Activated naive CD8-positive, alpha-beta T cell treated with anti-CD3 and anti-CD28 coated beads, Interleukin-2, amount 50 U/mL, for 16 hours (primary cell): ENCODE results near the gene C16orf54.
"Not testable (repeated sequence)": the region's sequence is repeated elsewhere in the genome, so short reads cannot be mapped to it uniquely, and the experiment has no call there.

ENCODE experiments used
- DNase-seq: peaks from one replicate; pipeline ENCODE4 v3.0.0-alpha.2; 2020; ENCODE audit warnings: low read depth, low spot score

C16orf54 gene

GRCh38 chr16:29769507-29769906 lies 23.7 kb upstream of the C16orf54 start:
- DNase-seq, result no peak

GRCh38 chr16:29767062-29767461 lies 21.3 kb upstream of the C16orf54 start:
- no peak for DNase-seq

- DNase-seq, result no peak
Observed at GRCh38 chr16:29766571-29766970, 20.8 kb upstream of the C16orf54 start.

GRCh38 chr16:29765167-29766032 lies 19.6 kb upstream of the C16orf54 start:
- DNase-seq, result no peak

GRCh38 chr16:29763326-29763725 lies 17.5 kb upstream of the C16orf54 start:
- DNase-seq, result no peak

- DNase-seq, result no peak
Observed at GRCh38 chr16:29761882-29762281, 16.1 kb upstream of the C16orf54 start.

- not testable (repeated sequence) for DNase-seq
Observed at GRCh38 chr16:29761280-29761651, 15.5 kb upstream of the C16orf54 start.

- DNase-seq, result no peak
Observed at GRCh38 chr16:29760567-29761279, 14.9 kb upstream of the C16orf54 start.

GRCh38 chr16:29757950-29758466 lies 12.2 kb upstream of the C16orf54 start:
- DNase-seq, result no peak

GRCh38 chr16:29757086-29757485 lies 11.3 kb upstream of the C16orf54 start:
- DNase-seq, result not testable (repeated sequence)

- no peak for DNase-seq
Observed at GRCh38 chr16:29756654-29757053, 10.9 kb upstream of the C16orf54 start.

GRCh38 chr16:29753516-29753915 lies 7.7 kb upstream of the C16orf54 start:
- DNase-seq, result no peak

GRCh38 chr16:29748760-29749149 lies 3.0 kb upstream of the C16orf54 start:
- not testable (repeated sequence) for DNase-seq

- DNase-seq, result no peak
Observed at GRCh38 chr16:29747947-29748759, 2.4 kb upstream of the C16orf54 start.

GRCh38 chr16:29746518-29746917 lies 728 bp upstream of the C16orf54 start:
- not testable (repeated sequence) for DNase-seq

- no peak for DNase-seq
Observed at GRCh38 chr16:29745121-29745852, 503 bp downstream of the C16orf54 start.

GRCh38 chr16:29744541-29745101 lies 1.2 kb downstream of the C16orf54 start:
- no peak for DNase-seq

- no peak for DNase-seq
Observed at GRCh38 chr16:29743827-29744531, 1.8 kb downstream of the C16orf54 start.

- no peak for DNase-seq
Observed at GRCh38 chr16:29743475-29743826, 2.3 kb downstream of the C16orf54 start.

- no peak for DNase-seq
Observed at GRCh38 chr16:29742683-29743275, 3.0 kb downstream of the C16orf54 start.
